Measurements from ENCODE around the gene PTPRM.
"Not testable (repeated sequence)": the region's sequence is repeated elsewhere in the genome, so short reads cannot be mapped to it uniquely, and the experiment has no call there.

Gene PTPRM

DNA sequence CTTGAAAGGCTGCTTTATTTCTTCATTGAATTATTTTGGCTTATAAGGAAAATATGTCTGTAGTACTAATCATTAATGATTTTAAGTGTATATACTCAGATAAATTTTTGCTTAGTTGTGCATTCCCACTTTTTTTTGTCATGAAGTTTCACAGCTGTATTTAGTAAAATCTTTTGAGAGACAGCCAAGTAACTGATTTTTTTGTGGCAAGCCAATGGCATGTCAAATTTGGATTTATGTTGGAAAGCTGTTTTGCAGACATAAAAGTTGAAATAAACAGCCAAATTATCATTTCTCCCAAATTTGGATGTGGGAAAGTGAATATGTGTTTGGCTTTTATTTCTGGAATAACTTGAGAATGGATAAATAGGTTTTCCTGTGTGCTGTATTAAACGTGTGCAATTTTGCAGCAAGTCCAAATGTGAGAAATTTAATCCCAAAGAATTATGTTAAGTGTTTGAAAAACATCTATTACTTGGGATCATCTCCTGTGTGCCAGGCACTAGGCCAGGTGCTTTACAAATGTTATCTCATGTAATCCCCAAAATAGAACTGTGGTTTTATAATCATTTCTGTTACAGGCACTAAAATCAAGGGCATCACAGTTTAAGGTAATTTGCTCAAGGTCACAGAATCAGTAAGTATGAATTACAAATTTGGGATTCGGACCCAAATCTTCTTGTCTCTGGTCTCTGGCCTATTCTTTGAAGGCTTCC is 160.4 kb downstream of the PTPRM start:
- DNase-seq (ENCODE audit: low spot score): no peak

DNA sequence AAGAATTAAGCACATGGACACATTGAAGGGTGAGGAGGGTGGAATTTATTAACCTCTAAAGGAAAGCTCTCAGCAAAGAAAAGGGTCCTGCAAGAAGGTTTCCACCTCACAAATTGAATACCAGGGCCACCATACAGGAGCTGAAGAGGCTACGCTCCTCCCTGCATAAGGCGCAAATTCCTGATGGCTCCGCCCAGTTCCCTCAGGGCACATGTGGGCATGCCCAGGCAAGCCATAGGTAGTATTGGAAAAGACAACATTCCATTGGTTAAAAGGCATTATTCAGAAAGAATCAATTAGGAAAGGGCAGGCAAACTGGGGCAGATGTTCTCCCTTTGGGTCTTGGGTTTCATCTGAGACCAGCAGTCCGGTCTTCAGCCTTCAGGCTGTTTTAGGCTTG is 161.2 kb downstream of the PTPRM start:
- no peak for DNase-seq (ENCODE audit: low spot score)

DNA sequence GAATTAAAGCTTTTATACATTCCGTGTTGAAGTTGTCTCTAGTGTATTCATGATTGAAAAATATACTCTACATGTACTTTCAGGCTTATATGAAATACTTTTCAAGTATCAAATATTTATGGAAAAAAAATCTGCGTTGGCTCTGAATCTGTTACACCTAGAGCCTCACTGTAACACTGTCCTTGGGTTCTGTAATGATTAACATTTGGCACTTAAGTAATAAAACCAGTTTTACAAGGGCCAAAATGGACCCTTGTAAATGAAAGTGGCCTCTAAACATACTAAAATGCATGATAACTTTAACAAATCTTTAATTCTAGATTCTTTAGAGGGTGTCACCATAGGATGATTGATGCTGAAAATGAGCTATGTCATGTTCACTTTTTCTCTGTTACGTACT is 162.8 kb downstream of the PTPRM start:
- no peak for DNase-seq (ENCODE audit: low spot score)

DNA sequence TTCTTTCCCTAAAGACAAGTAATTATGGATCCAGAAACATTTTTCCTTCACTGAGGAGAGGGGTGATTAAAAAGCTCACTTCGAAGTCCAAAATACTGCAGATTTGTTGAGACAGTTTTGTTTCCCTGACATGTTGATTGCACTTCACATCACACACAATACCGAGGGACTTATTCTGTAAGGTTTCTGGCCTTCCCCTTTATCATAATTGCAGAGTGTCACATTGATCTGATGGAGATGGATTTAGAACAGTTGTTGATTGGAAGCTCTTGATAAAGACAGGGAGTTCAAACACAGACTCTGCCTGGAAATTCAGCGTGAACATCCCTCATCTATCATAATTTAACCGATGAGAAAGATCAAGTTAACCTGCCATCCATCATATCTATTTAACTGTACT is 163.6 kb downstream of the PTPRM start:
- DNase-seq (ENCODE audit: low spot score): no peak

DNA sequence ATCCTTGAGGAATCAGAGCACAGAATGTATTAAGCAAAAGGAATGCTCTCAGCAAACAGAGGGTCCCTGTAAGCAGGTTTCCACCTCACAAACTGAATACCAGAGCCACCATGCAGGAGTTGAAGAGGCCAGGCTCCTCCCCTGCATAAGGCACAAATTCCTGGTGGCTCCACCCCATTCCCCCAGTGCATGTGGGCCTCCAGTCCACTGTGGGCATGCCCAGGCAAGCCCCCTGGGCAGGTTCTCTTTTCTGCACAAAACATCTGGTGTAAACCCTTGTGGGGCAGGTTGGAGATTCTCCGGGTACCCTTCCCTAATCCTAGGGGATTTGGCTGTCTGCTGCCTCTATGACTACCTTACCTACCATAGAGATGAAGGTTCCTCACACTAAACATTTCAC is 166.5 kb downstream of the PTPRM start:
- DNase-seq (ENCODE audit: low spot score): no peak

DNA sequence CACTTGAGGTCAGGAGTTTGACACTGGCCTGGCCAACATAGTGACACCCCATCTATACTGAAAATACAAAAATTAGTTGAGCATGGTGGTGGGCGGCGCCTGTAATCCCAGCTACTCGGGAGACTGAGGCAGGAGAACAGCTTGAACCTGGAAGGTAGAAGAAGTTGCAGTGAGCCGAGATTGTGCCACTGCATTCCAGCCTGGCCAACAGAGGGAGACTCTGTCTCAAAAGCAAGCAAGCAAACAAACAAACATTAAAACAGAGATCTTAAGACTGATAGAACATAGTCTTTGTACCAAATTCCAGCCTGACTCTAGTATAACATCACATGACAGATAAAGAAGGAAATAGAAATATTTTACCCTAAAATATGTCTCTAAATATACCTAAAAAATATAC is 168.1 kb downstream of the PTPRM start:
- no peak for DNase-seq (ENCODE audit: low spot score)

DNA sequence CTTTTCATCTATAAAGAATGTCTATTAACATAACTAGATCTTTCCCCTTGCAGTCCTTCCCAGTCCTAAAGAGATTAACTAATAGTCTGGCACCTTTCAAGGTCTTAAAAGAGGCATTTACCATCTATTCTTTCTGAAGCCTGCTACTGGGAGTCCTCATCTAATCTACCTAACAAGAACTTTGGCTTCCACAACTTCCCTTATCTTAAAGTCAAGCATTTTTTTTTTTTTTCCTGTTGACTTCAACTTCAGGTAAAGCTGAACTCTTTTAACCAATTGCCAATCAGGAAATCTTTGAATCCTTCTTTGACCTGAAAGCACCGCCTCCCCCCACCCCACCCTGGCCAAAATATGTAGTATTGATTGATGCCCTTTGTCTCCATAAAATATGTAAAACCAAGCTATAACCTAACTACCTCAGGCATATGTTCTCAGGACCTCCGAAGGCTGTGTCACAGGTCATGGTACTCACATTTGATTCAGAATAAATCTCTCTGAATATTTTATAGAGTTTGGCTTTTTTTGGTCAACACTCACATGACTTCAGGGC is 168.6 kb downstream of the PTPRM start:
- DNase-seq (ENCODE audit: low spot score): no peak

DNA sequence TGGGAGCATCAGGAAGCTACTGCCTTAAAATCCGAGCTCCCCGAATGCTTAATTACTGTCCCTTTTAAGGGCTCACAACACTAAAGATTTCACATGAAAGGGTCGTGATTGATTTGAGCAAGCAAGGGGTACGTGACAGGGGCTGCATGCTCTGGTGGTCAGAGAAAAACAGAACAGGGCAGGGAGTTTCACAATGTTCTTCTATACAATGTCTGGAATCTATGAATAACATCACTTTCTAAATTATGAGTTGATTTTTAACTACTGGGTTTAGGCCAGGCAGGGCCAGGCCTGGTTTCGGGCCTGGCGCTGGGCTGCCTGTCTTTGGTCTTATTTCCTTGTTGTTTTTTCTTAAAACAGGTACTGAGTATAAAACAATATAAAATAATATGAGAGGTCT is 169.4 kb downstream of the PTPRM start:
- DNase-seq (ENCODE audit: low spot score): not testable (repeated sequence)

DNA sequence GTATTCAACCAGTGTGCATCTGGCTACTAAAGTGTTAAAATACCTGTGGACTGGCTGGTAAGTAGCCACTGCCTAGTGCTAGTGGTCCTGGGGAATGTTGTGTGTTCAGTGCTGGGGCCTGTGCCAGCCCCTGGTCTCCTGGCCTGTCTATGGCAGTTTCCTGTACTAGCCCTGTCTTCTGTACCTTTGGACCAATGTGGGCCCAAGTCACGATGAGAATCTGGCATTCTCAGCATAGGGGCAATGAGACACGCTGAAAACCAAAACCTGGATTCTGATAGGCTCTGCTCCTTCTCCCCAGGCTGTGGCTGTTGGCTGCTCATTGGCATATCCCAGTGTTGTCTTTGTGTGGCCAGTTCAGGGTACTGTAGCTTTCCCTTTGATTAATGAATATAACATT is 170.4 kb downstream of the PTPRM start:
- no peak for DNase-seq (ENCODE audit: low spot score)

DNA sequence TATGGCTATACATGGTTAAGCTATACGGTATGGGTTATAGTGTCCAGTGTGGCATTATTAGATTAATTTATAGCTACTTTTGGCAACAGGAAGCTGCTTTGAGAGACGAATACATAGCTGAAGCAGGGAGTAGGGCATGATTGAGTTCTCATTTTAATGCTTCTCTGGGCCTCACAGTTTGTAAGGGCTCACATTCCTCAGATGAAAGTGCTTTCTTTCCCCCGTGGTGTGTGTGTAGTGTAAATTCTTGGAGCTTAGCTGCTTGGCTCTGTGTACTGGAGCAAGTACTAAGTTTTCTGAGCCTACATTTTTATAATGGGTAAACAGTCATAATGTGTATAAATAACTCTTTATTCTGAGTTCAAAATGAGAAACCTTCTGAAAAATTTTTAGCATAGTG is 173.7 kb downstream of the PTPRM start:
- DNase-seq (ENCODE audit: low spot score): no peak

DNA sequence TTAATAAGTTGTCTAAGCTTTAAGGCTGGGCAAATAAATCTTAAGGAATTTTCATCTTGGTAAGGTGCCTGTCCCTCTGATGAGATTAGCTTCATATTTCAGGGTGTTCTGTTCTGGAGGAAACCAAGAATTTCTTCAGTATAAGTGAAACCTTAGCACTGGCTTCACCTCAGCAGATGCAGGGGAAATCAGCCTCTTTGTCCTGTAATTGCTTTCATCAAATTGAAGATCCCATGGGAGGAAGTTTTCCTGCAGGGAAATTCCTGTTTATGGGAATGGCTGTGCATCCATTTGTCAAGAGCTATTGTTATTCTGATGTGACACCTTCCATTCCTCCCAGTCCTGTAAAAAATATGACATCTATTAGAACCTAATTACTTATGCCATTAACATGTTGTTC is 174.5 kb downstream of the PTPRM start:
- no peak for DNase-seq (ENCODE audit: low spot score)

DNA sequence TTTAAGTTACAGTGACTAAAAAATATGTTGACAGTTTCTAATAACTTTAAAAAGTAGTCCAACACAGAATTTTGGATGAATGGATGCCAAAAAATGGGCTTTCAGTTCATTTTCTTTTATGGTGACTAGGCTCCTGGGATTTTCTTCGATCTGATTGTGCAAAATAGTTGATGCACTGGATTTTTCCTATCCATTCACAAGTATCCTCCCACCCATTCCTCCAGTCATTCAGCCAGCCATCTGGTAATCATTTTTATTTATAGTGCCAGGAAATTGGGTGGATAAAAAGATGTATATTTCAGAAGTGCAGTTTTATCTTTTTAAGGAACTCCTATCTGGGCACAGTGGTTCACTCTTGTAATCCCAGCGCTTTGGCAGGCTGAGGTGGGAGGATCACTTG is 175.1 kb downstream of the PTPRM start:
- DNase-seq (ENCODE audit: low spot score): no peak

DNA sequence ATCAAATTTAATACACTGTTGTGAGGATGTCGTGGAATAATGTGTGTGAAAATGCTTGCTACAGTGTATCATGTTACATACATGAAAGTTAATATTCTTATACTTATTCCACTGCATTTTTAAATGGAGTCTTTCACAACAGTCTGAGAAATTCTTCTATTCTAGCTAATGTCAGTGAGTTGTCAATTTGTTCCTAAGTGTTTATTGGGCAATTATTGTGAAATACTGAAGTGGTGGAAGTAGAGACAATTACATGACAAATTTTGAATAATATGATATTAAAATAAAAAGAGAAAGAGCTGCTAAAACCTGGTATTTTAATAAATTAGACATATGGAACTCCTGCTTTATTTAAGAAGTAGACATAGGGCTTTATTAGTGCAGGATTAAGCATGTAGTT is 176.1 kb downstream of the PTPRM start:
- DNase-seq (ENCODE audit: low spot score): no peak

DNA sequence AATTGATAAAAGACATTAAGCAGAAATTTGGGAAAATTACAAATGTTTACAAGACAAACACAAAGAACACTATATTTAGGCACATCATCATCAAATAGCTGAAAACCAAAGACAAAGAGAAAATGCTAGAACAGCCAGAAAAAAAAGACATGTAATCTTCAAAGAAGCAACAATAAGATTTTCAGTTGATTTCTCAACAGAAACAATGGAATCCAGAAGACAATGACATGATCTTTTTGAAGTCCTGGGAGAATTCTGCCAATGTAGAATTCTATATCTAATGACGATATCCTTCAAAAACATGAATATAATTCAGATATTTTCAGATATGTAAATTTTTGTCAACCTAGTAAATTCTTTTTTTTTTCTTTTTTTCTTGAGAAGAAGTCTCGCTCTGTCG is 179.0 kb downstream of the PTPRM start:
- no peak for DNase-seq (ENCODE audit: low spot score)

DNA sequence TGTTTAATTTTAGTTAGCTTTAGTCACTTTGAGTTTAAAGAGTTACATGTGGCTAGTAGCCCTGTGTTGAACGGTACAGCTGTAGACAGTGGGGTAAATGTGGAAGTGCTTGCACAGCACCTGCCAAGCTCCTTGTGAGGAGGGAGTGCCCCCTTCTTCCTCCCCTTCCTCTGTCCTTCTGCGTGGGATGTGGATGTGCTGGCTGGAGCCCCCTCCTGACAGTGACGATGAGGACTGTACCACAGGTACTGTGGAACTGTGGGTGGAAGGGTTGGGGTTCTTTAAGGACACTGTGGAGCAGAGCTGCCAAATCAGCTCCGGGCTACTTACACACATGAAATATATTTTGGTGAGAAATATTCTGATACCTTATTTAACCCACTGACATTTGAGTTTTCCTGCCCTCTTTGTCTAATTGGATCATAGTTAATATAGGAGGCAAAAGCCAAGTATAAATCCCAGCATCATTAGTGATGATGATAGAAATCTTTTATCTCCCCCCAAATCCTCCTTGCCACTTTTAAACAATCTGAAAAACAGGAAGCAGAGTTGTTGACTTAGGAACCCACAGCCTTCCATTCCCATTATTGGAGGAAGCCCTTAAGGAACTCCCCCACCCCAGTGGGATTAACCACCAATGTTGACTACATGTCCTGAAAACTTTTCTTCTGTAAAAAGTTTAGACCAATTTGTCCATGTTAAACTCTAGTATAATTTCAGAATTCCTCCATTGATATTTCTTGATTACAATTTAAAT is 181.3 kb downstream of the PTPRM start:
- DNase-seq (ENCODE audit: low spot score): no peak

DNA sequence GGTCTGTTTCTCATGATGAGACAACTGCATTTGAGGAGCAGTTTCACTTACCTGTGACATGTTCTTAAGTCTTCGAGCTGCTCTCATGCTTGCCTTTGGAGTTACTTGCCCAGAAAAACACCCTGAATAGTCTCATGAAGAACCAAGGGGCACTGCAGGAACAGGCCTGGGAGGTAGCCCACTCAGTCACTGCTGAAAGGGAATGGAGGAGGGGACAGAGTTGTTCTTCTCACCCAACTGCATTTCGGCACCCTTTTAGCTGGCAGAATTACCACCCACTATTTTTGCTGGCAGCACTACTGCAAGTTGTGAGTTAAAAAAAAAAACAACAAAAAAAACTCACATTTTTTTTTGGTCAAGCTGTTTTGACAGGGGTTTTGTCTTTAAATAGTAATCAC is 181.9 kb downstream of the PTPRM start:
- DNase-seq (ENCODE audit: low spot score): no peak

DNA sequence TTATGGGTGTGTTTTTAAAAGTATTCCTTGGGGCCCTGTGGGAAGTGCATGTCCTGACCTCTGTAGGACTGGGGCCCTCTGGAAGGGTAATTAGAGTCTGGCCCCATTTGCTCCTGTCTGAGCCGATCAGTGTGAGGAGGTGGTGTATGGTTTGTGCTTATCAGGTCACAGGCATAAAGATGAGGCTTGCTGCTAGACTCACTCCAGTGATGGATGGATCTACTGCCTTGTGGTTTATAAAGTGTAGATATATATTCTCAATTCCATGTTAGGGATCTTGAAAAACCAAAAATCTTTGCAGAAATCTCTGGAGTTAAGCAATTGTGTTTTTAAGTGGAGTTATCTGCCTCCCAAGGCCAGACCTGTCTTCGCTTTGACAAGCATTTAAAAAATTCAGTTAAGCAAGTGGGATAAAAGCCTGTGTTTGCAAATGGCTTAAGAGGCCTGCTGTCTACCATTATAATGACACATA is 182.4 kb downstream of the PTPRM start:
- no peak for DNase-seq (ENCODE audit: low spot score)

DNA sequence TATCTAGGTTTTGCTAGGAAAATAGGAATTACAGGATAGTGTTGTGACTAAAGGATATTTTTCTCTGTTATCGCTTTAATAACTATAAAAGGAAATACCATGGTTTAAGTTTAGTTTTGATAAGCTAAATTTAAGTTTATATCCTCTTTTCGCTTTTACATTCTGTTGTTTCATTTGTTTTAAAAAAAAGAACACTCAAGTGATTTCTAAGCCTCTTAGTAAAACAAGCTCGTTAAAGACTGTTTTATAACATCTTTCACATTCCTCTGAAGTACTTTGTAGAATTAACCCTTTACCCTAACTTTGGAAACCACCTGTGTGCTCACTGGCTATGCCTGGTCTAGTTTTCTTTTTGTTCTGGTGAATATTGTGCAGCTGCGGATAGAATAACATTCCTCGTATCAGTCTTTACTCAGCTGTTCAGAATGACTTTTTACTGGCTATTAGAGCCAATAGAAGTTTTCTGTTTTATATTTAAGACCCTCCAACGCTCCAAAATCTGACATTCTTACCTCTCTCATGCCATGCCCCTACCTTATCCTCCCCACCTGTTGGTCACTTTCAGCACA is 183.1 kb downstream of the PTPRM start:
- DNase-seq (ENCODE audit: low spot score): no peak

DNA sequence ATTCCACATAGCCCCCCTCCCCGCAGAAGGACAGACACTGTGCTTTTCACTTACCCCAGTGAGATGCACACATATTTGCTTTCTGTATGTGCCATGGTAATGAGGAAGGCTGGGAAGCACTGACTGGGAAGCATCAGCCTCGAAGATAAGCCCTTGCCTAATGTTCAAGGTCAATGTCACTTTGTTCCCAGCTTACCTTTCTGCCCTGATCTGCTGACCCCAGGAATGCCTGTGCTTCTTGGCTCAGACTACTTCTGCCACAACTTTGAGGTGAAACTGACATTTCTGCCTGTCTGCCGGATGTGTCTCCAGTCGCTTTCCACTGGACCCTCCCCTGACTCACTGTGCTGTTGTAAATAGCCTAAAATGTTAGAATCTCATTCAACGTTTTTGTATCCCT is 183.8 kb downstream of the PTPRM start:
- DNase-seq (ENCODE audit: low spot score): no peak

DNA sequence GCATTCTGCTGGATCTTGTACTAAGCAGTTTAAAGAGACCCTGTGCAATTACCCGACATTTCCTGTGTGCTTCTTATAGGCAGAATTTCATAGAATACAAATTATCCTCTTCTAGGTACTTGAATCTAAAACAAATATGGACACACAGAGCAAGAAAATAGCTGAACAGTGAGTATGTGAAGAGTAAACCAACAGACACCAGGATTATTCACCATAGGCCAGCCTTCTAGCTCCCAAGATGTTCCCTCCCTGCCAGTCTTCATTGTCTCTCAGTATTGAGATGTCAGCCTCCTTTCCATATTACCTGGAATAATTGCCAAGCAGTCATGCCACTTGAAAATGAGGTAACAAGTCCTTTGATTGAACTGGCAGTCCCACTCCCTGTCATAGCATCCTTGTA is 187.1 kb downstream of the PTPRM start:
- DNase-seq (ENCODE audit: low spot score): no peak

DNA sequence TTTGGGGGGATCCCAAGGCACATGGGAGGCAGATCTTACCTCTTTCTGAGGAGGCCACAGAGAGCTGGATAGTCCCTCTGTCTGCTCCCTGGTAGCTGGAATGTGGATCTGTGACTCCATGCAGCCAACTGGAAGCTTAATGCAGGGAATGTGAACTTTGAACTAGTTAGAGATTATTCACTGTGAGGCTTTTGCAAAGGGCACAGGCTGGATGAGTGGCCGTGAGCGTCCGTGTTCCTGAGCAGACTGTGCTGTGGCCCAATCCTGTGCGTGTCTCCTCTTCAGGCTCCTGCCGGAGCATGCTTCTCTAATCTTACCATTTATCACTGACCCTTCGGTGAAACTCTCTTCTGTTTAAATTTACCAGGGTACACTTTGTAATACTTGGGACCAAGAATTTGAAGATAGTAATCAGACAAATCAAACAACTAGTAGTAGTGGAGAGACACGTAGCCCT is 187.6 kb downstream of the PTPRM start:
- no peak for DNase-seq (ENCODE audit: low spot score)

DNA sequence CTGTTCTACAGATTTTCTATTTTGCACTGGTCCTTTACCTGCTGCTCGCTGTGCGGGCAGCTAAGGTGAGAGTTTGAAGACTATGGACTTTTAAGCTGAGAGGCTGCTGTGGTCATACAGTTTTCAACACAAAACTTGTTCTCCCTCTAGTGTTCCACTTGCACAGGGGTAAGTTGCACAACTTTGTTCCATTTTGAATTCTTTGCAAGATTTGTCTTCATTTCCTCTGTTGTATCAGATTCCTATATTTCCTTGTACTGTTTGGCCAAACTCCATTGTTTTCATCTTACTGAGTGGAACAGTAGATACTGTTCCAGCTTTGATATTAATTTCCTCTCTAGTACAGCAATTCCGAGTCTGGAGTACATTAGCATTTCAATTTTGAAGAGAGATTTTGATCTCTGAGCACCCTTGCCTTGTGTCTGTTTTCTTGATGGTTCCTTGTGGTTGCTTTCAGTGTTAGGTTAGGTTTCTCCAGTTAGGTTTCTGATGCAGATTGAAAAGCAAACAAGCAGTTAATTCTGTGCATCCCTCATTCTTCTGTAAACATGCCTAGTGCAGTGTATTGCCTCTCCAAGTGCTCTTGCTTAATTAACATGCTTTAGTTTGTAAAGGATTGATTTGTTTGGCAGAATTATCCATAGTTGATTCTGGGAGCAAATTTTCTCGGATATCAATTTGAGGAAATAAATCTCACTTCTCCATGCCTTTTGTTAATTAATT is 188.8 kb downstream of the PTPRM start:
- DNase-seq (ENCODE audit: low spot score): no peak
